NCI-H748 (cell line): ENCODE measurements around the gene RB1.

Source experiments
- DNase-seq: peaks from one replicate; lab custom pipeline; 2025; ENCODE audit not compliant: unreplicated experiment; lab: John Stamatoyannopoulos, UW

The RB1 gene

DNA sequence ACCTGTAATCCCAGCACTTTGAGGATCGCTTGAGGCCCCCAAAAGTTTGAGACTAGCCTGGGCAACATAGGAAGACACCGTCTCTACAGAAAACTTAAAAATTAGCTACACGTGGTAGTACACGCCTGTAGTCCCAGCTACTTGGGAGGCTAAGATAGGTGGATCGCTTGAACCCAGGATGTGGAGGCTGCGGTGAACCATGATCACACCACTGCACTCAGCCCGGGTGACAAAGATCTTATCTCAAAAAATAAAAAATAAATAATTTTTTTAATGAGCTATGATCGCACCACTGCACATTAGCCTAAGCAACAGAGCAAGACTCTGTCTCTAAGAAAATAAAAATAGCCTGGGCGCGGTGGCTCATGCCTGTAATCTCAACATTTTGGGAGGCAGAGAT is 222.7 kb downstream of the RB1 start:
- DNase-seq: no peak

GRCh38 chr13:48527955-48528354 is 224.4 kb downstream of the RB1 start:
- DNase-seq: peak; percentile 8

- no peak for DNase-seq
Measured at GRCh38 chr13:48528720-48529119, 225.2 kb downstream of the RB1 start.

DNA sequence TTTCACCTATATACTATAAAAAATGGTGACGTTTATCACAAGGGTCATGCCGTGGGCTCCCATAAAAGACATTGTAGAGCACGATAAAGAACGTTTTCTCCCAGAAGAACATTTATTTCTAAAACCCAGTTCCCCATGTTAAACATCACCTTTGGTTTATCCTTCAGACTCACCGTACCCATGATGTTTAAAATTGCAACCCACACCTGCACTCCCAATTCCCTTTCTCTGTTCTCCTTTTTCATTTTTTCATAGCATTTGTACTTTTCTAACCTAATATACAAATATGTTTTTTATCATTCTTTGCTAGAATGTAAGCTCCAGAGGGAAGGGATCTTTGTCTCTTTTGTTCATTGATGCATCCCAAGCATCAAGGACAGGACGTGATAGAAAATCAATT is 227.3 kb downstream of the RB1 start:
- DNase-seq: no peak
